Neural cell (in vitro differentiated cells): Measurements from ENCODE around the gene ATOH8. TPM values are rescaled to one million over a fixed set of nuclear protein-coding genes. Genes with fewer than 3 reads are reported as not detected.

Source experiments
- H2AFZ ChIP-seq: fragments of 200-600, 300-800 bp; sonication (generic), shearing (Covaris generic); 2 replicates; pipeline ENCODE4 v1.6.0; 2014; ENCODE audit warnings: low read depth, mild to moderate bottlenecking, antibody characterized with exemption, low read length, moderate library complexity
- H3F3A ChIP-seq: fragments of 200-600 bp; shearing (Covaris generic); 2 replicates; pipeline ENCODE4 v1.6.1; 2016; ENCODE audit warnings: mild to moderate bottlenecking, moderate library complexity, mixed read lengths, antibody characterized with exemption, low read length; ENCODE audit not compliant: insufficient read depth, poor library complexity, severe bottlenecking
- H3K27ac ChIP-seq: fragments of 200-600, 300-800 bp; sonication (generic), shearing (Covaris generic); 2 replicates; pipeline ENCODE4 v1.5.1; 2014; ENCODE audit warnings: mild to moderate bottlenecking, low read length, moderate library complexity
- H3K27me3 ChIP-seq: fragments of 300-800, 200-600 bp; sonication (generic), shearing (Covaris generic); 2 replicates; pipeline ENCODE4 v1.6.0; 2014; ENCODE audit warnings: mild to moderate bottlenecking, low read depth, low read length, moderate library complexity; ENCODE audit not compliant: insufficient read depth
- H3K36me3 ChIP-seq: fragments of 300-800, 200-600 bp; sonication (generic), shearing (Covaris generic); 2 replicates; pipeline ENCODE4 v1.5.1; 2014; ENCODE audit warnings: mild to moderate bottlenecking, antibody characterized with exemption, low read length, moderate library complexity; ENCODE audit not compliant: insufficient read depth
- H3K4me2 ChIP-seq: fragments of 300-800, 200-600 bp; sonication (generic), shearing (Covaris generic); 2 replicates; pipeline ENCODE4 v1.6.0; 2014; ENCODE audit warnings: mild to moderate bottlenecking, low read length
- H3K4me3 ChIP-seq: fragments of 300-800, 200-600 bp; sonication (generic), shearing (Covaris generic); 2 replicates; pipeline ENCODE4 v1.5.1; 2014; ENCODE audit warnings: mild to moderate bottlenecking, low read length, moderate library complexity
- H3K79me2 ChIP-seq: fragments of 200-600 bp; shearing (Covaris generic); replicated peaks from 2 replicates; pipeline ENCODE4 v1.6.0; 2014; ENCODE audit warnings: mild to moderate bottlenecking, low read length, moderate library complexity; ENCODE audit not compliant: insufficient read depth
- H3K9ac ChIP-seq: fragments of 300-800, 200-600 bp; sonication (generic), shearing (Covaris generic); 2 replicates; pipeline ENCODE4 v1.6.1; 2016; ENCODE audit warnings: mild to moderate bottlenecking, low read length, mixed read lengths
- H3K9me2 ChIP-seq: fragments of 200-600 bp; shearing (Covaris generic); 2 replicates; pipeline ENCODE4 v1.6.1; 2016; ENCODE audit warnings: mild to moderate bottlenecking, low read length, mixed read lengths; ENCODE audit not compliant: insufficient read depth
- H3K9me3 ChIP-seq: fragments of 200-600, 300-800 bp; sonication (generic), shearing (Covaris generic); 2 replicates; pipeline ENCODE4 v1.6.1; 2016; ENCODE audit warnings: mild to moderate bottlenecking, mixed run types, low read length, moderate library complexity, mixed read lengths
- H4K20me1 ChIP-seq: fragments of 200-600 bp; shearing (Covaris generic); 2 replicates; pipeline ENCODE4 v1.6.1; 2016; ENCODE audit warnings: mild to moderate bottlenecking, mixed run types; ENCODE audit not compliant: insufficient read depth
- CTCF ChIP-seq: fragments of 450-650 bp; IDR thresholded peaks from 2 replicates; pipeline ENCODE4 v1.5.1; 2014; ENCODE audit warnings: antibody characterized with exemption, mild to moderate bottlenecking, moderate library complexity; ENCODE audit not compliant: poor library complexity, severe bottlenecking
- EP300 ChIP-seq: fragments of 450-650 bp; conservative IDR thresholded peaks from 2 replicates; pipeline ENCODE4 v1.6.1; 2014; ENCODE audit warnings: antibody characterized with exemption, mild to moderate bottlenecking, moderate library complexity; ENCODE audit not compliant: poor library complexity, severe bottlenecking
- EZH2 ChIP-seq: fragments of 200-600, 300-800 bp; shearing (Covaris generic), sonication (generic); IDR thresholded peaks from 2 replicates; pipeline ENCODE4 v1.6.1; 2014; ENCODE audit warnings: antibody characterized with exemption, low read length, borderline replicate concordance, mild to moderate bottlenecking; ENCODE audit not compliant: insufficient read depth, poor library complexity, severe bottlenecking
- MXI1 ChIP-seq: fragments of 450-650 bp; conservative IDR thresholded peaks from 2 replicates; pipeline ENCODE4 v1.6.1; 2014; ENCODE audit warnings: antibody characterized with exemption, mild to moderate bottlenecking; ENCODE audit not compliant: poor library complexity, severe bottlenecking
- POLR2AphosphoS5 ChIP-seq: IDR thresholded peaks from 2 replicates; pipeline ENCODE4 v1.6.1; 2012
- RAD21 ChIP-seq: fragments of 450-650 bp; conservative IDR thresholded peaks from 2 replicates; pipeline ENCODE4 v1.6.1; 2014; ENCODE audit warnings: antibody characterized with exemption, mild to moderate bottlenecking, moderate library complexity
- REST ChIP-seq: IDR thresholded peaks from 2 replicates; pipeline ENCODE4 v1.6.1; 2012; ENCODE audit warnings: borderline replicate concordance
- SMC3 ChIP-seq: fragments of 450-650 bp; conservative IDR thresholded peaks from 2 replicates; pipeline ENCODE4 v1.6.1; 2014; ENCODE audit warnings: antibody characterized with exemption, mild to moderate bottlenecking, moderate library complexity; ENCODE audit not compliant: poor library complexity
- TAF1 ChIP-seq: IDR thresholded peaks from 2 replicates; pipeline ENCODE4 v1.6.1; 2012; ENCODE audit warnings: low read depth
- polyA plus RNA-seq: library from polyadenylated mRNA; depleted of rRNA; stranded (reverse); fragments of >200 nt; gene quantifications from 2 replicates; pipeline ENCODE4 v1.2.3, GENCODE V29; 2014

The ATOH8 gene
- polyA plus RNA-seq, 1 donor from 2014 or later, result 1.6 TPM

GRCh38 chr2:85727798-85728197 lies 26.0 kb upstream of the ATOH8 start:
- TF ChIP-seq REST, result no peak
- TF ChIP-seq POLR2AphosphoS5, result no peak
- TF ChIP-seq MXI1, result no peak
- no peak for TF ChIP-seq CTCF
- no peak for TF ChIP-seq EP300
- no peak for TF ChIP-seq TAF1
- TF ChIP-seq RAD21, result no peak
- no peak for TF ChIP-seq SMC3
- TF ChIP-seq EZH2, result no peak
- no peaks in the 10 kb centered on the region for H3K36me3 ChIP-seq

GRCh38 chr2:85728342-85728741 lies 25.4 kb upstream of the ATOH8 start:
- TF ChIP-seq SMC3 (no peak), EP300 (no peak), RAD21 (no peak)
- no peaks in the 10 kb centered on the region for H3K36me3 ChIP-seq
- H3K4me2 ChIP-seq, result no peak overlapping the region

More at GRCh38 chr2:85727798-85728197, 26.0 kb upstream of the ATOH8 start:
- Histone ChIP-seq H3K9me3 (no peaks in the 10 kb centered on the region), H3K27me3 (no peaks in the 10 kb centered on the region), H3K27ac (no peak overlapping the region), H2AFZ (no peak overlapping the region), H3K4me3 (no peak overlapping the region), H3K9ac (no peak overlapping the region), H3K4me2 (no peak overlapping the region), H3K9me2 (no peaks in the 10 kb centered on the region), H3F3A (no peaks in the 10 kb centered on the region), H4K20me1 (no peaks in the 10 kb centered on the region), H3K79me2 (no peaks in the 10 kb centered on the region)

More at GRCh38 chr2:85728342-85728741, 25.4 kb upstream of the ATOH8 start:
- Histone ChIP-seq H3F3A (no peaks in the 10 kb centered on the region), H3K9me2 (no peaks in the 10 kb centered on the region), H3K9me3 (no peaks in the 10 kb centered on the region), H3K9ac (no peak overlapping the region), H3K27me3 (no peaks in the 10 kb centered on the region), H3K79me2 (no peaks in the 10 kb centered on the region), H3K27ac (no peak overlapping the region), H4K20me1 (no peaks in the 10 kb centered on the region), H3K4me3 (no peak overlapping the region), H2AFZ (no peak overlapping the region)
